H1 (cell line): ENCODE data around the gene TDP1. TPM values are rescaled to one million over a fixed set of nuclear protein-coding genes. Genes with fewer than 3 reads are reported as not detected.

ENCODE experiments used
- CEBPB ChIP-seq: IDR thresholded peaks from 2 replicates; pipeline ENCODE4 v1.6.1; 2012; ENCODE audit warnings: low read depth, low read length
- SAP30 ChIP-seq: fragments of 300-600 bp; sonication (generic); IDR thresholded peaks from 2 replicates; pipeline ENCODE4 v1.7.1; 2012; ENCODE audit warnings: low read length, moderate library complexity, mild to moderate bottlenecking, inconsistent platforms; ENCODE audit not compliant: insufficient read depth, insufficient replicate concordance
- TEAD4 ChIP-seq: IDR thresholded peaks from 2 replicates; pipeline ENCODE4 v1.6.1; 2012; ENCODE audit warnings: low read depth, low read length, inconsistent platforms, mixed read lengths
- polyA plus RNA-seq, 7 experiments: library from polyadenylated mRNA; depleted of rRNA in 3 of 7; stranded (reverse) in 5 of 7; unstranded in 2 of 7; fragments of >200 nt in 5 of 7; fragments of 200-250 nt in 2 of 7; gene quantifications; 1 replicate in 5 of 7; 2 replicates in 1 of 7; 4 replicates in 1 of 7; pipeline versions ENCODE4 v1.2.1 to v1.2.3, GENCODE V29; 2011 to 2013; ENCODE audit warnings: missing spikeins in 2 of 7, mixed read lengths in 2 of 7
- total RNA-seq: library from RNA; stranded (reverse); fragmentation: NEBNext Ultra II Directional; extraction: Animal tissue kit (Norgen Biotek cat#: 25700); gene quantifications from 2 replicates; pipeline ENCODE4 v1.2.1, GENCODE V29; 2021

The TDP1 gene
- total and polyA plus RNA-seq, 2 of the 8 experiments (the other 6 are each of a cell fraction or from before 2014, with no cell fraction given), result 32.2 to 69.9 TPM

DNA sequence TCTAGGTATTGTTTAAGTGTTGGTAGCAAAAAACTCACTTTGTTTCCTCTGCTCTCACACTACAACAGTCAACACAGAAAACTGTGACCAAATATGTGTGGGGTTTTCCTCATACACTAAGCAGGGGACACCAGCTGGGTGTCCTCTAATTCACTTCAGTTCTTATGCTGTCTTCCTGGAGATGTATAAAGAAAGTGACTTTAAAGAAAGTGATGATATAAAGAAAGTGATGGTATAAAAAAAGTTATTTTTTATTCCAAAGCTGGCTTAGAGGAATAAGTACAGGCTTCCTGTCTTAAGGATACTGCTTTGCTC lies 31.4 kb downstream of the TDP1 start (continued):
- TF ChIP-seq TEAD4 (no peak), SAP30 (no peak), CEBPB (no peak)
